ENCODE results near the gene MMP24. TPM values are rescaled to one million over a fixed set of nuclear protein-coding genes. Genes with fewer than 3 reads are reported as not detected.
A peak's percentile ranks its signal among the peaks of the same experiment; 100 is the strongest.

Gene MMP24
- total RNA-seq, 6 experiments from 2014 or later = 0.27 to 1.5 (median 0.84) TPM

GRCh38 chr20:35291654-35292503 lies 65.4 kb downstream of the MMP24 start, which contains the start of gene FAM83C:
Gene FAM83C, minus strand, starts transcription at chr20:35292425. Its CDS starts 121 bp downstream, at chr20:35292304.
- ATAC-seq = no peak
- Histone ChIP-seq H3K27ac (no peak within 1 kb of the TSS), H3K4me3 (no peak within 1 kb of the TSS), H3K4me1 (peaks cover 0 to 7% (median 1%) of the 10 kb centered on the region in 4 donors), H3K36me3 (no peaks in the 10 kb centered on the region), H3K9me3 (no peaks in the 10 kb centered on the region), H3K27me3 (no peaks in the 10 kb centered on the region)
- DNase-seq = no peak
- WGBS (ENCODE audit: insufficient coverage, low coverage, low lambda C conversion rate, missing lambda C conversion rate) = 100% methylated on average over 4 of the region's 40 CpGs
- intact Hi-C loops (cut with DNase I) = no loop called here
- no peak for TF ChIP-seq POLR2A (IDR thresholded peaks at IDR 0.05)
- TF ChIP-seq, protein P1, sequence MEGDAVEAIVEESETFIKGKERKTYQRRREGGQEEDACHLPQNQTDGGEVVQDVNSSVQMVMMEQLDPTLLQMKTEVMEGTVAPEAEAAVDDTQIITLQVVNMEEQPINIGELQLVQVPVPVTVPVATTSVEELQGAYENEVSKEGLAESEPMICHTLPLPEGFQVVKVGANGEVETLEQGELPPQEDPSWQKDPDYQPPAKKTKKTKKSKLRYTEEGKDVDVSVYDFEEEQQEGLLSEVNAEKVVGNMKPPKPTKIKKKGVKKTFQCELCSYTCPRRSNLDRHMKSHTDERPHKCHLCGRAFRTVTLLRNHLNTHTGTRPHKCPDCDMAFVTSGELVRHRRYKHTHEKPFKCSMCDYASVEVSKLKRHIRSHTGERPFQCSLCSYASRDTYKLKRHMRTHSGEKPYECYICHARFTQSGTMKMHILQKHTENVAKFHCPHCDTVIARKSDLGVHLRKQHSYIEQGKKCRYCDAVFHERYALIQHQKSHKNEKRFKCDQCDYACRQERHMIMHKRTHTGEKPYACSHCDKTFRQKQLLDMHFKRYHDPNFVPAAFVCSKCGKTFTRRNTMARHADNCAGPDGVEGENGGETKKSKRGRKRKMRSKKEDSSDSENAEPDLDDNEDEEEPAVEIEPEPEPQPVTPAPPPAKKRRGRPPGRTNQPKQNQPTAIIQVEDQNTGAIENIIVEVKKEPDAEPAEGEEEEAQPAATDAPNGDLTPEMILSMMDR (IDR thresholded peaks at IDR 0.05) = no peak

DNA sequence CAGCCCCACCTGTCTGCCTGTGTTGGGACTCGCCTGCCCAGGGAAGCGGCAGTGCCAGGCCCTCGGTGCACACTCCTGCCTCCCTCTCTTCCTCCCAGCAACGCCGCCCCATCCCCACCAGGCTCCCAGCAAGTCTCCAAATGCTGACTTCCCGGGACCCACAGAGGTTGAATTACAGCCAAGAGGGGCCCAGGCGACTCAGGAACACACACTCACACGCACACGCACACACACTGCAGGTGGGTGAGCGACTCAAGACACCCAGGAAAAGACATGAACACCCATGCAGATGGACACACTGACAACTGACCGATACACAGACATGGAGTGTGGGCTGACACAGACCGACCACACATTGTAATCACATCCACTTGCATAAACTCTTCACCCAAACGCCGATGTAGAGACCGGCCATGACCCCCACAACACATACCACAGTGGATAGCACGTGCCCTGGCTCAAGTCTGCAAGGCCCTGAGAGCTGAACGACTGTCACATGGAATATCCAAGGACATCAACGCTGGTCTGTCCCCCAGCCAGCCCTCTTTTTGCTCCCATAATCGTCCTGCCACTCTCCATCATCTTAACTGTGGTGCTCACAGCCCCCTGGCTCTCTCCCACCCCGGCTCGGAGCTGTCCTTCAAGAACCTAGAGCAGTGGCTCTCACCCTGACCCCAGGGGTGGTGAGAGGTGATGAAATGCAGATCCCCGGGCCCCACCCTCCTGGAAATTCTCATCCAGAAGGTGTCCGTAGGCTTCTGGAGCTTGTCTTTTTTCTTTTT lies 66.2 kb downstream of the MMP24 start:
- H3K4me3 ChIP-seq = no peak overlapping the region
- DNase-seq (peak in 1 of 3 donors; percentile 28), ATAC-seq (no peak)
- 73% methylated on average over 12 of the region's 23 CpGs for WGBS (ENCODE audit: insufficient coverage, low coverage, low lambda C conversion rate, missing lambda C conversion rate)
- TF ChIP-seq, protein P1 (IDR thresholded peaks at IDR 0.05) = no peak
- no peak for TF ChIP-seq POLR2A (IDR thresholded peaks at IDR 0.05)
- peaks cover 0 to 6% (median 0%) of the 10 kb centered on the region in 4 donors for H3K4me1 ChIP-seq
- no peaks in the 10 kb centered on the region for H3K9me3 ChIP-seq
- H3K36me3 ChIP-seq = no peaks in the 10 kb centered on the region
- no peak overlapping the region for H3K27ac ChIP-seq
- no peaks in the 10 kb centered on the region for H3K27me3 ChIP-seq
- intact Hi-C loops (cut with DNase I) = no loop called here

DNA sequence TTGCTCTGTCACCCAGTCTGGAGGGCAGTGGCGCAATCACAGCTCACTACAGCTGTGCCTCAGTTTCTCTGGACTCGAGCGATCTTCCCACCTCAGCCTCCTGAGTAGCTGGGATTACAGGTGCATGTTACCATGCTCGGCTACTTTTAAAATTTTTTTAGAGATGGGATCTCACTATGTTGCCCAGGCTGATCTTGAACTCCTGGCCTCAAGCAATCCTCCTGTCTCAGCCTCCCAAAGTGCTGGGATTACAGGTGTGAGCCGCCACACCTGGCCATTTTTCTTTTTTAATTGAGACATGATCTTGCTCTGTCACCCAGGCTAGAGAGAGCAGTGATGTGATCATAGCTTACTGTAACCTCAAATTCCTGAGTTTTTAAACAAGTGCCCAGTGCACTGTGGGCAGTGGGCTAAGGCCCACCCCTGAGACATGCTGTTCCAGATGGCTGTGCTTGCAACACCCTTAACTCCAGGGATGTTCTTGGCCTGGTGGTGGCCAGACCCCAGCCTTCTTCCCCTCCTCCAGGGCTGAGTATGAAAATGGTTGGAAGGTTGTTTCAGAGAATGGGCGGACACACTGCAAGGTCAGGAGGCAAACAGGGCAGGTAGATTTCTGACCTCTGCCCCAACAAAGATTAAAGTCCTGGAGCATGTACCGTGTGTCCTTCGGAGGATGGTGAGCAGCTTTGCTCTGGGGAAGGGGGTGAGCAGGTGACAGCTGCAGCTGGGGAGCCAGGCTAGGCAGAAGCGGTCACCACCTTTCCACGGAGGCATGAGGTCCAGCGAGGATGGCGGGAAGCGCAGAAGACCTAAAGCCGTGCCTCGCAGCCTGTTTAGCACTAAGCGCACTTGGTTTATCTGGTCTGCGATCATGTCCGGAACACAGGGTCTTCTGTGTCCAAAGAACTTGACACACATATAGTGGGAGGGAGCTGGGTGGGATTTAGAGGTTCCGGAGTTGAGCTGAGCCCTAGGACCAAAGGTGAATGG lies 67.1 kb downstream of the MMP24 start:
- Histone ChIP-seq H3K4me1 (peaks cover 0 to 6% (median 0%) of the 10 kb centered on the region in 4 donors), H3K36me3 (no peaks in the 10 kb centered on the region), H3K4me3 (no peak overlapping the region), H3K27ac (no peak overlapping the region), H3K9me3 (no peaks in the 10 kb centered on the region), H3K27me3 (no peaks in the 10 kb centered on the region)
- WGBS (ENCODE audit: insufficient coverage, low coverage, low lambda C conversion rate, missing lambda C conversion rate) = 89% methylated on average over 6 of the region's 19 CpGs
- intact Hi-C loops (cut with DNase I) = no loop called here
- DNase-seq (peak in 1 of 3 donors; percentile 34), ATAC-seq (peak in 1 of 4 donors; percentile 14)
- TF ChIP-seq, protein P1 (IDR thresholded peaks at IDR 0.05) = no peak
- no peak for TF ChIP-seq POLR2A (IDR thresholded peaks at IDR 0.05)

DNA sequence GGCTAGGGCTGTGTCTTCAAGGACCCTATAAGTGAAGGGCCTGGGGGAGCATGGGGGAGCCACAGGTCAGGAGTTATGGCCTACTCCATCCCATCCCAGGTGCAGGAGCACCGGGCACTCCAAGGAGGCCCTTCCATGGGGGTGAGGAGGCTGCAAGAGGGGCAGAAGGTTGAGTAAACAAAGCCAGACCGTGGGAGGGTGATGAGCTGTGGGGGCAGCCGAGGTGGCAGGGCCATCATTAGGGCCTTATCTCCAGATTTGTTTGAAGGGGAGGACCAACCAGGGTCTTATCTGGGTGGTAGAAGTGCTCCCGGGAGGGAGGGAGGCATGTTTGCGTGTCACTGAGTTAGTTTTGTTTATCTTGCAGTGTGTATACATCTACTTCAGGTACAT lies 67.8 kb downstream of the MMP24 start:
- DNase-seq = peak in 1 of 3 donors; percentile 26
- intact Hi-C loops (cut with DNase I) = no loop called here

More for the DNA sequence above, 67.8 kb downstream of the MMP24 start:
- TF ChIP-seq, protein P1 (IDR thresholded peaks at IDR 0.05) = no peak
- TF ChIP-seq POLR2A (IDR thresholded peaks at IDR 0.05) = no peak
- Histone ChIP-seq H3K27ac (no peak overlapping the region), H3K4me3 (no peak overlapping the region), H3K36me3 (no peaks in the 10 kb centered on the region), H3K9me3 (no peaks in the 10 kb centered on the region), H3K27me3 (no peaks in the 10 kb centered on the region), H3K4me1 (peaks cover 0 to 6% (median 0%) of the 10 kb centered on the region in 4 donors)
- 39% methylated on average over 4 of the region's 5 CpGs for WGBS (ENCODE audit: insufficient coverage, low coverage, low lambda C conversion rate, missing lambda C conversion rate)
- no peak for ATAC-seq

Data from right lobe of liver (tissue), 6 donors.